ENCODE data around the gene MKNK1.

Gene MKNK1

GRCh38 chr1:46647611-46648010 lies 43.5 kb upstream of the MKNK1 start:
- TF ChIP-seq, protein P1, sequence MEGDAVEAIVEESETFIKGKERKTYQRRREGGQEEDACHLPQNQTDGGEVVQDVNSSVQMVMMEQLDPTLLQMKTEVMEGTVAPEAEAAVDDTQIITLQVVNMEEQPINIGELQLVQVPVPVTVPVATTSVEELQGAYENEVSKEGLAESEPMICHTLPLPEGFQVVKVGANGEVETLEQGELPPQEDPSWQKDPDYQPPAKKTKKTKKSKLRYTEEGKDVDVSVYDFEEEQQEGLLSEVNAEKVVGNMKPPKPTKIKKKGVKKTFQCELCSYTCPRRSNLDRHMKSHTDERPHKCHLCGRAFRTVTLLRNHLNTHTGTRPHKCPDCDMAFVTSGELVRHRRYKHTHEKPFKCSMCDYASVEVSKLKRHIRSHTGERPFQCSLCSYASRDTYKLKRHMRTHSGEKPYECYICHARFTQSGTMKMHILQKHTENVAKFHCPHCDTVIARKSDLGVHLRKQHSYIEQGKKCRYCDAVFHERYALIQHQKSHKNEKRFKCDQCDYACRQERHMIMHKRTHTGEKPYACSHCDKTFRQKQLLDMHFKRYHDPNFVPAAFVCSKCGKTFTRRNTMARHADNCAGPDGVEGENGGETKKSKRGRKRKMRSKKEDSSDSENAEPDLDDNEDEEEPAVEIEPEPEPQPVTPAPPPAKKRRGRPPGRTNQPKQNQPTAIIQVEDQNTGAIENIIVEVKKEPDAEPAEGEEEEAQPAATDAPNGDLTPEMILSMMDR (IDR thresholded peaks at IDR 0.05; ENCODE audit: insufficient read depth, low read length, missing control alignments) = no peak
- H3K4me3 ChIP-seq (ENCODE audit: low read depth, low read length) = no peak overlapping the region
- ChIA-PET CTCF (interaction anchor here (1.0 kb wide), 1 partner anchor 44 kb away, joined by 3 read pairs; no protein-coding TSS in a partner anchor), POLR2A (no interaction called here)
- DNase-seq (ENCODE audit: low read depth, low spot score) = no peak

GRCh38 chr1:46646844-46647243 lies 42.8 kb upstream of the MKNK1 start:
- TF ChIP-seq, protein P1 (IDR thresholded peaks at IDR 0.05; ENCODE audit: insufficient read depth, low read length, missing control alignments) = no peak
- DNase-seq (ENCODE audit: low read depth, low spot score) = no peak
- no peak overlapping the region for H3K4me3 ChIP-seq (ENCODE audit: low read depth, low read length)
- ChIA-PET CTCF (no interaction called here), POLR2A (no interaction called here)

DNA sequence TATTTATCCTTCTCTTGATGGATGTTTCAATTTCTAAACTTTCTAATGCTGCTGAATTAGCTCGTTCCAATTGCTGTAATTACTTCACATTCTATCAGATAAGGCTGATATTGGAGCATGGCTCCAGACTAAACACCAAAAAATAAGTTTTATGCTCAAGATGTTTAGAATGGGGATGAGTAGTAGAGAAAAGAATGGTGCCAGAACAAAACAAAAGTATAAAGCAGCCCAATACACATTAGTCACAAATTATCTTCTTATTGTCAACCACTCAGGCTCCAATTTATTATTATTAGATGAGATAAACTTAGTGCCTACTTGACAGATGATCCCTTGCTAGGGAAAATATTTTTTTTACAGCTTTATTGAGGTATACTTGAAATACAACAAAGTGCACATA lies 42.3 kb upstream of the MKNK1 start:
- POLR2A ChIA-PET = no interaction called here
- CTCF ChIA-PET = no interaction called here
- no peak overlapping the region for H3K4me3 ChIP-seq (ENCODE audit: low read depth, low read length)
- TF ChIP-seq, protein P1 (IDR thresholded peaks at IDR 0.05; ENCODE audit: insufficient read depth, low read length, missing control alignments) = no peak
- DNase-seq (ENCODE audit: low read depth, low spot score) = no peak

DNA sequence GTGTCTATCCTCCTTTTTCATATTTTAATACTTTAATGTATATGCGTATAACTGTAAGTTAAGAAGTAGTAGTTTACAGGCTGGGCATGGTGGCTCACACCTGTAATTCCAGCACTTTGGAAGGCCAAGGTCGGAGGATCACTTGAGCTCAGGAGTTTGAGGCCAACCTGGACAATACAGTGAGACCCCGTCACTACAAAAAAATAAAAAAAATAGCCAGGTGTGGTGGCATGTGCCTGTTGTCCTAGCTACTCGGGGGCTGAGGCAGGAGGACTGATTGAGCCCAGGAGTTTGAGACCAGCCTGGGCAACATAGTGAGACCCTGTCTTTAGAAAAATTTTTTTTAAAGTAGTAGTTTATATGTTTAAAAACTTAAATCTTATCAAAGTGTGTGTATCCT lies 41.7 kb upstream of the MKNK1 start:
- H3K4me3 ChIP-seq (ENCODE audit: low read depth, low read length) = no peak overlapping the region
- ChIA-PET CTCF (no interaction called here), POLR2A (no interaction called here)
- TF ChIP-seq, protein P1 (IDR thresholded peaks at IDR 0.05; ENCODE audit: insufficient read depth, low read length, missing control alignments) = no peak
- DNase-seq (ENCODE audit: low read depth, low spot score) = no peak

DNA sequence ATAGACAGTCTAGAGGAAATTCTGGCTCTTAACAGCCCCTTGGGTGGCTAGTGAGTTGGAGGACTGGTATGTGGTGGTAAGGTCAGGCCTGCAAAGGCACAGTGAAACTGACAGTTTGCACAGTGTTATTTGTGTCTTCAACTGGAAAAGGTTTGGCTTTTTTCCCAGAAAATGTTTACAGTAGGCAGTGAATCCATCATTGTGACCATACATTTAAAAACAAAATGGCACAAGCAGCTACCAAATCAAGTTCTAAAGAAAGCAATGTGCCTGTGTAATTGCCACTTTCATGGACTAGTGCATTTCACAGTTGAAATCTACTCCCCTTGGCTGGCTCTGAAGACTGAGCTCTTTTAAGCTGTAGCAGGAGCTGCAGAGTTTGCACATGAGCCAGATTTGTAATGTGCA lies 39.3 kb upstream of the MKNK1 start:
- DNase-seq (ENCODE audit: low read depth, low spot score) = peak; percentile 83
- TF ChIP-seq, protein P1 (IDR thresholded peaks at IDR 0.05; ENCODE audit: insufficient read depth, low read length, missing control alignments) = no peak
- CTCF ChIA-PET = interaction anchor here (1.1 to 1.8 kb wide), 3 partner anchors 9 to 82 kb away, joined by 3 to 4 read pairs (median 3); no protein-coding TSS in a partner anchor
- POLR2A ChIA-PET = no interaction called here
- H3K4me3 ChIP-seq (ENCODE audit: low read depth, low read length) = no peak overlapping the region

GRCh38 chr1:46642115-46642680 lies 38.1 kb upstream of the MKNK1 start:
- CTCF ChIA-PET = interaction anchor here (0.7 to 0.9 kb wide), 3 partner anchors 12 to 550 kb away, joined by 3 to 4 read pairs (median 3); no protein-coding TSS in a partner anchor
- TF ChIP-seq, protein P1 (IDR thresholded peaks at IDR 0.05; ENCODE audit: insufficient read depth, low read length, missing control alignments) = no peak
- POLR2A ChIA-PET = no interaction called here
- no peak for DNase-seq (ENCODE audit: low read depth, low spot score)
- H3K4me3 ChIP-seq (ENCODE audit: low read depth, low read length) = no peak overlapping the region
